HG02973 (cell line): ENCODE measurements around the gene RALY.
"Not testable (repeated sequence)": the region's sequence is repeated elsewhere in the genome, so short reads cannot be mapped to it uniquely, and the experiment has no call there.

Experiments
- ATAC-seq: cut with Tn5 transposase; IDR thresholded peaks from one replicate; pipeline ENCODE4 v1.9.1; 2021; ENCODE audit warnings: moderate library complexity; ENCODE audit not compliant: unreplicated experiment

RALY gene

DNA sequence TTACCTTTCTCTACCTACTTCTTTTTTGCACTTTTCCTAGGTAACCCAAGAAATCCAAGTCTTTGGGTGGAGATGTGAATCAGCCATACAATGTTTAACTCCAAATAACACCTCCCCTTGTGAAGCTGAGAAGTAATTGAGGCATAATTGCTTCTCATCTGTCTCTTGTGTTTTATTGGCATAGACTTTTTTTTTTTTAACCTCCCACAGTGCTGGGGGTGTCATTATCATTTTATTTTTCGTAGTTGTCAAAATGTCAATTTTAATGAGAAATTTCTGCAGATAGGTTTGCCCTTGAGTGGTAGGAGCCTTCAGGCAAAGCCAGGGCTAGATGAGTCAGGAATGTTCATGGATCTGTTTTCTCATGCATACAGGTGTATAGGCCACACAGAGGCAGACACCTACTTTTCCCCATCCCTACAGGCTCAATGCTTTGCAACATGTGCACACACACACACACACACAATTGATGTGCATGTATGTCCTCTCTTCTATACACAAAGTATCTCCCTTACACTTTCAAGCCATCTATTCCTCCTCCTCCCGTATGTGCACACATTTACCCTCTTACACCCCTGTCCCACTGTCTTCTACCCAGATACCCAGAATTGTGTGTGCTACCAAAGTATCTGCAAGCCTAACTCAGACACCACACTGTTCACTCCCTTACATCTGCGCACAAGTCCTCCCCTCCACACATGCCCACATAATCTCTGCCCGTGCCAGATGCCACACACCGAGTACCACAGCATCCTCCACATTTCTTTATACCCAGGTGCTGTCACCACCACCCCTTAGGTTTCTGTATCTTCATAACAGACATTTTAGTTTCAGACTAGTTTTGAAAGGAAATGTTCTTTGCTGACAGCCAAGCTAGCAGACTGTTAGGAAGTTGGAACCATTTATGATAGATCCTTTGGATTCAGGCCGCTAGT, 22.0 kb downstream of the RALY start:
- no peak for ATAC-seq

DNA sequence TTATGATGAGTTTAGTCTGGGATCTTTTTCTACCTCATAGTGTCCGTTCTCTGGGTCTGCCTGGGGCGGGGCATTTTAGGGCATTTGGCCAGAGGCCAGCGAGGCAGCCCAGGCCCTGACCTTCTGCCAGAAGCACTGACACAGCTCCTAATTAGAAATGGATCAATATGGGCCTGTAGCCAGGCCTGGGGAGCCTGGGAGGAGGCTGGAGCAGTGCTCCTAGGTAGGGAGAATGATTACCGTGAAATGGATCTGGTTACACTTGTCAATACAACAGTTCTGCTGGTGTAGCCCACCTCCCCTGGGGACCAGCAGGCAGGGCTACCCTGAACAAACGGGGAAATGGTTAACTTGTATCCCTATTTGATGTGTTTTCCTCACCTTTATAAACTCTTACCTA, 23.0 kb downstream of the RALY start:
- no peak for ATAC-seq

DNA sequence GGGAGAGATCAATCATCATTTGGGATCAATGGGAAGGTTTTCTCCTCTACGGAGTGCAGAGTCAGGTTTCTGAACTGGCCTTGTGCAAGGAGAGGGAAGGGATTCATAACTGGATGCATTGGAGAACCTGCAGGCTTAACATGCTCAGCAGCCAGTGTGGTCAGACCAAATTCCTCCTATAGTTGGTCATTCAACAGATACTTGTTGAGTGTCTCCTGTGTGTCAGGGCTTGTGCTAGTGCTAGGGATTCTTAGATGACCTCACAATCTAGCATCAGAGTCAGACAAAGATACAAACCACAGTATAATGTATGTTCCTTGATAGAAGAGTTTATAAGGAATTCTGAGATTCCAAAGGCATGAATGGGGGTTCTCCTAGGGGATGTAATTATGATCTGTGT, 23.9 kb downstream of the RALY start:
- no peak for ATAC-seq

DNA sequence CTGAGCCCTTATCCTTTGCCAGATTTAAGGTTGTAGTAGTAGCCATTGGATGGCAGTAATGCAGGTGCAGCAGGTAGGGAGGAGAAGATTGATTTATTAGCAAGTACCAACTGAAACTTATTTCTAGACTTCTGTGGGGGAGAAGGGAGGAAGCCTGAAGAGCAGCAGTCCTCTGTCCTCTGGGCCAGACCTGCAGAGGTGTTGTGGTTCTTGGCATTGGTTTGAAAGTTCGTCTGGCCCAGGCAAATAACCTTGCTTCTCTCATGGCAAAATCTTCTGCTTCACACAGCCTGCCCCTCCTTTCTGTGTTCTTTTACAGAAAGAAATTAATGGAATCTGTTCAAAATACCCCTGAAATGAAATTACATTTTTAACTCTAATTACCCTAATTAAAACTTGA, 24.5 kb downstream of the RALY start:
- ATAC-seq = no peak

DNA sequence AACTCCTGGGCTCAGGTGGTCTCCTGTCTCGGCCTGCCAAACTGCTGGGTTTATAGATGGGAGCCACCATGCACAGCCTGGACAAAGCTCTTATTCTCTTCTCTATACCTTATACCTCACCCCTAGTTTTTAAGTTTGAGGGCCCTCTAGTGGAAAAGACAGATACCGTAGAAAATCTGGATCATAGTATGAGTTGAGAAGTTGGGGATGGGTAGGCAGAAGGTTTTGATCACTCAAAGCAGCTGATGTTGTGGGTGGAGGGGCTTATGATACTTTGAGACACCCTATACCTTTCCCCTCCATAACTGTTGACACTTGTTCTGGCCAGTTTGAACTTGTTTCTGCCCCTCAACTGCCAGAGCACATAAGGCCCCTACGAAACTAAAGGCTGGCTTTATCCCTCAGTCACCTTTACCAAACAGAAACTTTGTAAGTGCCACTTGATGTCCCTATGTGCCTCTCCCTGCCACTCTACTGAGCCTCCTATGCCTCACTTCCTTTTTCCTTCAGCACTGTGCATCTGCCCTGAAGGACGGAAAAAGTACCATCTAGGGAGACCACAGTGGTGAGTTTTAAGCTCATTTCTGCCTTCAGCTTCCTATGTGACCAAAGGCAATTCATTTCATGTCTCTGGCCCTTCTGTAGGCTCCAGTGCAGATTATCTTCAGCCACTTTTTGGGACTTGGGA, 28.6 kb downstream of the RALY start:
- no peak for ATAC-seq

DNA sequence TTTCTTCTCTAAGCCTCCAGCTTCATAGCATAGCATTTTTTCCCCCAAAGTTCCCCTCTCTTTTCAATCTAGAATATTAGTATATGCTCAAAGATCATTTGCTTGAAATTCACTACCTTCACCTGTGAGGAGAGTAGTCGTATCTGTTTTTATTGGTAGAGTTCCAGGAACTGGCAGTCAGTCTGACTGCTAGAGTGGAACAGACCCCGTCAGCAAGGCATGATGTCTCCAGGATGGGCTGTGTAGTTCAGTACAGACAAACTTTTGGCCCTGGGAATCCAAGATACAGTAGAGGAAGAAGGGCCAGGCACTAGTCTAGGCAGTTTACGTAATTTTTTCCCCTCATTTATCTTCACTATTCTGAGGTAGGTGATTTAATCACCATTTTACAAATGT, 29.1 kb downstream of the RALY start:
- no peak for ATAC-seq

DNA sequence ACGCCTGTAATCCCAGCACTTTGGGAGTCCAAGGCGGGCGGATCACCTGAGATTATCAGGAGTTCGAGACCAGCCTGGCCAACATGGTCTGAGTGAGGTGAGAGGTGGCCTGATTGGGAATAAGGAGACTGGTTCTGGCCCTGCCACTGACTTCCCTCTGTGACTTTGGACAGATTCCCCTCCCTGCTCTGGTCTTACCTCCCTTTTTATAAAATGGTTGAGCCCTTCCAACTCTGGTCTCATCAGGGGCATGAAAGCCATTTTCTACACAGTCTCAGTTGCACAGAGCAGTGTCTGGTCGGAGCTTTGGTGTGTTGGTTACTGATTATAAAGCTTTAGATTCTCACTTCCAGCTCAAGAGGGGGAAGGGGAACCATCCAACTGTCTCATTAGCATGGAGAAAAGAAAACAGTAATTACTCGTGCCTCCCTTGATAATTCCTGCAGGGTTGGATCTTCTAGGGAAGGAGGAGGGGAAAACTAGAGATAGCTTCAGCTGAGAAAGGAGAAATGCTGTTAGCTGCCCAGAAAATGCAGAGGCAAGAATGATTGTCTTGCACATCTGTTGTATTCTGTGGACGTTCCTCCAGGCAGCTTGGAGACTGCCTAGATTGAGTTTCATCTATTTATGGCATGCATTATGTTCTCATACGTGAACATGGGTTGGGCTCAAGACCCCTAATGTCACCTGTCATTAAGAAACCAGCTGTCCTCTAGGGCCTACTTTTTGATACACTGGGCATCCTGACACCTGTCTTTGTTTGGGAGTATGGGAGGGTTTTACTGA, 30.4 kb downstream of the RALY start:
- ATAC-seq = no peak

DNA sequence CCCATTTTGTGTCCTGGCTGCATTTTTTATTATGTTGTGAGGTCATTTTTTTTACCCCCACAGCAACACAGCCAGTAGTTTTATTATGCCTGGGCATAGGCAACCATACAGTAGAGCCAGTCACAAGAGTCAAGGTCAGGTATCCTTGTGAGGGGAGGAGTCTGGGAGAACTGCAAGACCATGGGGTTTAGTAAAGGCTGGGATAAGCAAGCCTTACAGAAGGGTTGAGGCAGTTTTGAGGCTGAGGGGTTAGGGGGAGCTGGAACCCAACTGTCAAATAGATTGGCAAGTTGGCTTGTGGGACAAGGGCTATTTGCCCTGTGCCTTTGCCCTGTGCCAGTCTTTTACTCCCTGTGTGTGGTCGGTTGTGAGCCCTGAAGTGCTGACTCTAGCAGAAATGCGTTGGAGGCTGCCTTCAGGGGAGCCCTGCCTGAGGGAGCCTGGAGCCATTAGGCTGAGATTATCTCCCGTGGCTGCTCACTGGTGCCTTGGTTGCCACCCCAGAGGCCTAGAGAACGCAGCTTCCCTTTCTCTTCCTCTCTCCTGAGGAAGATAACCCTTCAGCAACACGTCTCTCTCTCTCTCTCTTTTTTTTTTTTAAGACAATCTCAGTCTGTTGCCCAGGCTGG, 31.1 kb downstream of the RALY start:
- ATAC-seq = no peak

DNA sequence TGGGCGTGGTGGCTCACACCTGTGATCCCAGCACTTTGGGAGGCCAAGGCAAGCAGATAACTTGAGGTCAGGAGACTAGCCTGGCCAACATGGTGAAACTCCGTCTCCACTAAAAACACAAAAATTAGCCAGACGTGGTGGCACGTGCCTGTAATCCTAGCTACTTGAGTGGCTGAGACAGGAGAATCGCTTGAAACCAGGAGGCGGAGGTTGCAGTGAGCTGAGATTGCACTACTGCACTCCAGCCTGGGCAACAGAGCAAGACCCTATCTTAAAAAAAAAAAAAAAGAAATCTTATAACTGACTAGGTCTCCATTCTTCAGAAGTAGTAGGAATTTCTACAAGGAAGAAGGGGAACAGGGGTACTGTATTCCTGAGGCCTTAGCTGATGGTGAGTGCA, 34.3 kb downstream of the RALY start:
- ATAC-seq = not testable (repeated sequence)

DNA sequence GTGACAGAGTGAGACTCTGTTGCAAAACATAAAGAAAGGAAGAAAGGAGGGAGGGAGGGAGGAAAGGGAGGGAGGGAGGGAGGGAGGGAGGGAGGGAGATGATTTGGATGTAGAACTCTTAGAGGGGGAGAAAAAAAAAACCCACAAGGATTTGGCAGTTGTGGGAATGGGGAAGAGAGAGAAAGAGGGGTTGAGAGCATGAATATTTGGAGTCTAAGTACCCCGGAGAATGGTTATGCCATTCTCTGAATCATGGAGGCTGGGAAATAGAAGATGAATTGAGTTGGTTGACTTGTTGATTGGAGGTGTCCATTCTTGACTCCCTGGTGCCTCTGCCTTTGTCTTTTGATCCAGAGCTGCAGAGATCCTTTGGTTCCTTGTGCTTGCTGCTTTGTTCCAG, 35.7 kb downstream of the RALY start:
- ATAC-seq = no peak

DNA sequence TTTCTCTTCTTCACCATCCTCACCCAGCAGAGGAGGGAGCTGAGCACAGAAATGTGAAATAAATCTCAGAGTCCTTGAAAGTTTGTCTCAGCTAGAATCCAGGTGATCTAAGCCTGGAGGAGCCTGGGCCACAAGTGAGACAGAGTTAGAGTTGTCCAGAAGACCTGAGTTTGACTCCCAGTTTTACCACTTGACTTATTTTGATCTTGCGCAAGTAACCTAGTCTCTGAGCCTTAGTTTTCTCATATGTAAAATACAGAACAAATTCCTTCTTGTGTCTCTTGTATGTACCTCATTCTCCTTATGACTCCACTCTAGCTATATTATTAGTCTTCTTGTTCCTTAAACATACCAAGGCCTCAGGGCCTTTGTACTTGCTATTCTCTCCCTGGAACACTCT, 36.7 kb downstream of the RALY start:
- no peak for ATAC-seq

DNA sequence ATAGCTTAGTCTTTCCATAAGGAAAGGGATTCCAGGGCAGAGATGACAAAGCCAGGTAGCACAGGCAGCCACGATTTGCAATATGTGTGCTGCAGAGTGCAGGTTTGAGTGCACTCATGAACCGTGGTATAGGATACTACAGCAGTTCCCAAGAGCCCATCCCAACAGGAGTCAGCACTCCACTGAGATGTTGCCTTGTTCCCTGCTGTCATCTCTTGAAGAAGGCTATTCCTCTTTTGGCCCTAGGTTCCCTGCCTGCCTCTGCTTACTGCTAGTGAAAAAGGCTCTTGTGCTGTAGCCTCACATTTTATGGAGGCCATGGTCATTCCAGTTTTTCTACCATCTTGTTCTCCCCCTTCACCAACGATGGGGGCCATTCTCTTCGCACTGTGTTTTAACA, 40.2 kb downstream of the RALY start:
- ATAC-seq = no peak

DNA sequence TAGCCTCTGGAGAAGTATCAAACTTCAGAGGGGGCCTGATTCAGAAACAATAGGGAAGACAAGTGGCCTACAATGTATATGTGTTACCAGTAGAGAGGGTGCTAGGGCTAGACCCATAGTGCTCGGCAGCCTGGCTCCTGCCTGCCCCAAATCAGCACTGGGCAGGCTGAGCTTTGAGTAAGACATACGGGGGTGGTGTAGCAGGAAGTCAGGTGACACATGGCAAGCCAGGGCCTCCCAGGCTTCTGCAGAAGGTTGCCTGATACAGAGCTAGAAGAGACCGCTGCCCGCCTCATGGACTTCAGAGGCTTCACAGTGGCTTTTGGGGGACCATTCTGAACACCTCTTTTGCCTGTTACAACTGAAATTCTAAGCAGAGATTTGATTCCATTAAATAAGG, 43.4 kb downstream of the RALY start:
- no peak for ATAC-seq

DNA sequence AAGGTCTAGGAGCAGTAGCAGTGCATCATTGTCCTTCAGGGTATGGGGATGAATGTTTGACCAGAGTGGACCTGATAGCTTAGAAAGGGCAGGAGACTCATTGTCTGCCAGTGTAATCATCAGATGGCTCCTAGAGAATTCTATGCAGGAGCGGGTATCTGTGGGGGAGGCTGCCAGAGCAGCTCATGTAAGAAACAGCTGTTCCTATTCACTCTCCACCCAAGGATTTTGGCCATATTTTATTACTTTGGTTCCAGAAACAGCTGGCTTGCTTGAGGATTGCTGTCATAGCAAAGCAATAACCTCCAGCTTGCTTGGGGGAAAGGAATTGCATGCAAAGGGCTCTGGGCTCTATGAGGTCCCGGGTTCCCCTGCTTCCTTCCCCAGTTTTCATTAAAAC, 44.1 kb downstream of the RALY start:
- no peak for ATAC-seq

DNA sequence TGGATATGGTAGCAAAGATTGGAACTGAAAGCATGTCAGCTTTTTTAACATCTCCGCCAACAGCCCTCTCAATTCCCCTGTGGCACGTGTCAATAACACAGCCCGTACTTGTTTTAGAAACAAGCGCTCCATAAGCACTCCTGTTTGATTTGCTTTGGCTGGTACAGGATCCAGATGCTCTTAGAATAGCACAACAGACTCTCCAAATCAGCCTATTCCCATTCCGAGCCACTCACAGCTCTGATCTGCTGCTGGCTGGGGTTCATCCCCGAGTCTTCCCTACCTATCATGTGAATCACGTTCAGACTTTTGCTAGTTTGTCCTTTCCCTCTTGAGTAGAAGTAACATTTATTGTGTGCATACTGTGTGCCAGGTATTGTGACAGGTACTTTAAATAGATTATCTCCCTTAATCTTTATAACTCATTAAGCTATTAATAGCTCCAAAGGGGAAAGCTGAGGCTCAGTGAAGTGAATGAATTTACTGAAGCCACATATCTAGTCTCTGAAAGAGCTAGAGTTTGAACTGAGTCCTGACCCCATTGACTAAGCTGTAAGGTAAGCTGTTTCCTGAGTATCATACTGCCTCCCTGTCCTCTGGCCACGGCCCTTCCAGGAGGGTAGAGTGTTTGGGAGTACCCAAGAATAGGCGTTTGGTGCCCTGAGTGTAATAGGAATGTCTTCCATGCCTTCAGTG, 46.7 kb downstream of the RALY start:
- no peak for ATAC-seq

DNA sequence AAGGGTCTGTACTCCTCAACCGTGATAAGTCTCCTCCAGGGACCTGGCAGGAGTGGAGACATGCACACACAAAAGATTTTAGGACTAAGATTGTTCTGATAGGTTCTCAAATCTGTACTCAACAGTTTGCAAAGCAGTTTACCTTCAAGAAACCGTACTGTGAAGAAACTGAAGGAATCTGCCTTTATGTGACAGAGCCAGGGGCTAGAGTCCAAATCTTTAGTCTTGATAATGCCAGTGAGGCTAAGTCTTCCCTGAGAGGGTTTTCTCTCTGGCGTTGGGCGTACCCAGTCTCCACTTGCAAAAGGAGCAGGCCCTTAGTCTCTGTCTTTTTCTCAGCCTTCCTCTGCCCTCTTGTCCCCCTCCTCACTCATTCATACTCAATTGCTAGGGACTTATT, 47.5 kb downstream of the RALY start:
- no peak for ATAC-seq

DNA sequence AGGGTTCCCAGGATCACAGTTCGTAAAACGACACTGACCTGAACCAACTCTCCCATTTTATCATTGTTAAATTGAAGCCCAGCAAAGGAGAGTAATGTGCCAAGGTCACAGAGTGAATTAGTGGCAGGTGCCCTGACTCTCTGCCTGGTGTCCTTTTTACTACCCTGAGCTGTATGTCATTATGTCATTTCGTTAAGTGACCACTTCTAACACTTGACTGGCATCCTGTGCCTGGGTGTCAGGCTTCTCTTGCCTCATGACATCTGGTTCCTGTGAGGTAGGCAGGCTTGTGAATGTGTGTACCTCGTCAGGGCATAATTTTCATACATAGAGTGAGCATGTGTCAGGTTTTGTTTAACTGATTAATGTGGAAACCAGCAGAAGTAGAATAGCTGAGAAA, 48.6 kb downstream of the RALY start:
- ATAC-seq = no peak

DNA sequence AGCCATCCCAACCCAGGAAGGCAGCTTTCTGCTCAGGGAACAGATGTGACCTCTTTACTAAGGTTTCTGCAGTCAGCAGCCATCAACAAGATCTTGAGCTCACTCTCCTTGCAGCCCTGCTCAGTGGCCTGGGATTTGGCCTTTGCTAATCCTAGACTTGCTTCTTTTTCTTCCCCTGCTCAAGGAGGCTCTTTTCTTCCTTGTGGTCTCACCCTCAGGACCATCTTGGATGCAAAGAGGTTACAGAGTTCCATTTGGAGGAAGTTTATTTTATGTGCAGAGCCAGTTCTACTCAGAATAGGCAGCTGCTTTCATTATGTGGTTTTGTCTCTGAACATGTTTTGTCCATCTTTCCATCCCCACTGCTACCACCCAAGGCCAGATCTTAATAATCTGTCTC, 49.3 kb downstream of the RALY start:
- no peak for ATAC-seq

DNA sequence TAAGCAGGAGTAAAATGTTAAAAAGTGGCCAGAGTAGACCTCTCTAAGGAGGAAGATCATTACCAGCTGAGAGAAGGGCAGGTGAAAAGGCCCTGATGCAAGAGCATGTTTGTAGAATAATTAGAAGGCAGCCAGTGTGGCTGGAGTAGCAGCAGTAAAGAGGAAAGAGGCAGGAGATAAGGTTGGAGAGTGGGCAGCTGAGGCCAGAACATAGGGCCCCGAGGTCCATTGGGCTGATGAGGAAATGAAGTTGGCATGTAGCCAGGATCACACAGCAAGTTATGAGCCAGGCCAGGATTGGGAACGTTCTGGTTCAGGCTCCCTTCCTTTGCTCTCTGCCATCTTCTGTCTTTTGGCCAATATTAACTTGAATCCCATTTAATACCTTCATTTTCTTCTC, 51.6 kb downstream of the RALY start:
- no peak for ATAC-seq

DNA sequence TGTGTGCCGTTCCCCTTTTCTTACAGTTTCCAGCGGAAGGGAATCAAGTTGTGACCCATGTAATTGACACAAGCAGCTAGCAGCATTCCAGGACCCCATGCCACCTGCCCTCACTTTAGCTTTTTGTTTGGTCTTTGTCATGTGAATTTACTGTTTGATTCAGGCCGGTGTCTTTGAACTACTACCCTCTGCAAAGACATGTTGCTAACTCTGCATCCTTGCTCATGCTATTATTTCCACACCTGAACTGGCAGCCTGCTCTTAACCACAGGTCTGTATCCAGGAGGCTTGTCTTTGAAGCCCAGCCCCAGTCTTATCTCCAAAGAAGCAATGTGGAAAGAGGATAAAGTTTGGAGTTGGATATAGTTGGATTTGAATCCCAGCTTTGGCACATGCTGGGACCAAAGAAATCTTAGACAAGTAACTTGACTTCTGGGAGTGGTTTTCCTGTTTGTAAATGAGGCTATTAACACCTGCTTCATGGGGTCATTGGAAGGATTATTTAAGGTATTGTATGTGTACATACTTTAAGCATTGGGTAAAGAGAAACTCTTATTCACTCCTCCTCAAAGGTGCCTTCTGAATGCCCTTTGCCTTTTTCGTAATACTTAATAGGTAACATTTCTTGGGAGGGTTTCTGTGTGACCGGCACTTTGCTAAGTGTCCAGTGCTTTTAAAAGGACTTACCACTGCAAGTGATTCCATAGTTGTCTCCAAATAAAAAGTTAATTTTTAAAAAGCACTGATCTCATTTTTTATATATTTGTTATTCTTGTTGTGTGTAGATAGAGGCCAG, 52.4 kb downstream of the RALY start:
- ATAC-seq = no peak
